HCT116 (cell line): ENCODE results near the gene ACTBL2. TPM values are rescaled to one million over a fixed set of nuclear protein-coding genes. Genes with fewer than 3 reads are reported as not detected.

Experiments
- ATAC-seq: fragments of 200-7000 bp; cut with Tn5 transposase; 2 replicates; pipeline ENCODE4 v1.9.1; 2020; ENCODE audit warnings: mild to moderate bottlenecking, moderate library complexity
- BruUV-seq: library from RNA; stranded (reverse); fragments of 400-500 nt; replicated peaks from 2 replicates; lab custom pipeline; 2021; lab: Mats Ljungman, UMichigan
- CTCF ChIA-PET: fragments of 300-600 bp; sonication (Branson Sonifier 250); formaldehyde crosslinking; loops from one replicate; lab custom pipeline; 2021; ENCODE audit warnings: antibody characterized with exemption; lab: Charles Lee
- POLR2A ChIA-PET: fragments of 300-600, 350-600 bp; sonication (Branson Sonifier 250); formaldehyde crosslinking; loops from one replicate; lab custom pipeline; 2021; ENCODE audit warnings: antibody characterized with exemption; lab: Charles Lee
- RAD21 ChIA-PET, 2 experiments: fragments of 300-600 bp; sonication (Branson Sonifier 250); formaldehyde crosslinking; loops; one replicate each; lab custom pipeline; 2023; ENCODE audit warnings: low total read pairs in 2 of 2; ENCODE audit not compliant: uncharacterized antibody in 2 of 2, unreplicated experiment in 2 of 2, low non-redundant PET in 1 of 2; lab: Charles Lee
- DNase-seq: peaks from one replicate; pipeline ENCODE4 v3.0.0-alpha.2; 2010; ENCODE audit warnings: low read depth, low spot score
- H2AFZ ChIP-seq: fragments of 200-600 bp; shearing (Covaris generic), sonication (generic); 2 replicates; pipeline ENCODE4 v1.6.1; 2017; ENCODE audit warnings: low read depth, mixed run types, mixed read lengths, antibody characterized with exemption, low read length; ENCODE audit not compliant: poor library complexity, severe bottlenecking
- H3K27ac ChIP-seq: 2 replicates; pipeline ENCODE4 v1.5.1; 2012; ENCODE audit warnings: low read depth, low read length
- H3K27me3 ChIP-seq: fragments of 200-600 bp; sonication (generic); 2 replicates; pipeline ENCODE4 v1.6.1; 2016; ENCODE audit warnings: mixed run types, low read length, mixed read lengths; ENCODE audit not compliant: insufficient read depth
- H3K36me3 ChIP-seq, 2 experiments: fragments of 200-500 bp in 1 of 2; fragments of 200-600 bp in 1 of 2; sonication (Bioruptor generic) in 1 of 2; sonication (generic) in 1 of 2; 2 replicates each; pipeline versions ENCODE4 v1.5.1 to v1.6.1; 2014 to 2016; ENCODE audit warnings: low read length in 2 of 2, inconsistent platforms in 1 of 2, mixed read lengths in 1 of 2, mixed run types in 1 of 2; ENCODE audit not compliant: insufficient read depth in 2 of 2, control insufficient read depth in 1 of 2
- H3K4me1 ChIP-seq, 2 experiments: fragments of 200-600 bp in 1 of 2; sonication (generic) in 1 of 2; 2 replicates each; pipeline versions ENCODE4 v1.5.1 to v1.6.1; 2012 to 2017; ENCODE audit warnings: low read length in 2 of 2, inconsistent platforms in 1 of 2, mild to moderate bottlenecking in 1 of 2, mixed read lengths in 1 of 2, mixed run types in 1 of 2, moderate library complexity in 1 of 2; ENCODE audit not compliant: insufficient read depth in 2 of 2, control insufficient read depth in 1 of 2
- H3K4me2 ChIP-seq: fragments of 200-600 bp; sonication (generic); 2 replicates; pipeline ENCODE4 v1.6.1; 2017; ENCODE audit warnings: mixed run types, low read length, mixed read lengths
- H3K4me3 ChIP-seq, 2 experiments: fragments of 200-600 bp in 1 of 2; sonication (generic) in 1 of 2; replicated peaks in 1 of 2; 2 replicates each; pipeline ENCODE4 v1.5.1; 2011 to 2016; ENCODE audit warnings: low read length in 2 of 2, control low read depth in 1 of 2, low read depth in 1 of 2, mild to moderate bottlenecking in 1 of 2, mixed read lengths in 1 of 2, mixed run types in 1 of 2
- H3K79me2 ChIP-seq: fragments of 200-600 bp; sonication (generic); 2 replicates; pipeline ENCODE4 v1.6.1; 2017; ENCODE audit warnings: mild to moderate bottlenecking, mixed run types, low read length, moderate library complexity, mixed read lengths; ENCODE audit not compliant: insufficient read depth
- H3K9ac ChIP-seq: fragments of 200-600 bp; sonication (generic); 2 replicates; pipeline ENCODE4 v1.6.1; 2016; ENCODE audit warnings: low read length, mixed read lengths
- H3K9me2 ChIP-seq: fragments of 200-600 bp; sonication (generic), shearing (Covaris generic); 2 replicates; pipeline ENCODE4 v1.6.1; 2017; ENCODE audit warnings: mixed run types, mild to moderate bottlenecking, moderate library complexity; ENCODE audit not compliant: insufficient read depth
- H3K9me3 ChIP-seq, 2 experiments: fragments of 200-500 bp in 1 of 2; fragments of 200-600 bp in 1 of 2; sonication (Bioruptor generic) in 1 of 2; sonication (generic) in 1 of 2; 2 replicates each; pipeline ENCODE4 v1.6.1; 2014 to 2017; ENCODE audit warnings: low read length in 2 of 2, mixed read lengths in 2 of 2, inconsistent platforms in 1 of 2, low read depth in 1 of 2, mild to moderate bottlenecking in 1 of 2, mixed run types in 1 of 2, moderate library complexity in 1 of 2; ENCODE audit not compliant: control insufficient read depth in 1 of 2, insufficient read depth in 1 of 2
- H4K20me1 ChIP-seq: fragments of 200-600 bp; sonication (generic), shearing (Covaris generic); 2 replicates; pipeline ENCODE4 v1.6.1; 2017; ENCODE audit warnings: mixed run types, mild to moderate bottlenecking, moderate library complexity; ENCODE audit not compliant: insufficient read depth
- CBX3 ChIP-seq: IDR thresholded peaks from 2 replicates; pipeline ENCODE4 v1.6.1; 2012; ENCODE audit warnings: low read depth
- FOSL1 ChIP-seq: IDR thresholded peaks from 2 replicates; pipeline ENCODE4 v1.6.1; 2012; ENCODE audit warnings: low read depth
- JUND ChIP-seq: IDR thresholded peaks from 2 replicates; pipeline ENCODE4 v1.6.1; 2012
- POLR2AphosphoS5 ChIP-seq: IDR thresholded peaks from 2 replicates; pipeline ENCODE4 v1.6.1; 2011; ENCODE audit warnings: mild to moderate bottlenecking, low read depth, low read length, moderate library complexity
- RAD21 ChIP-seq: IDR thresholded peaks from 2 replicates; pipeline ENCODE4 v1.6.1; 2012; ENCODE audit warnings: low read depth, mild to moderate bottlenecking
- YY1 ChIP-seq: IDR thresholded peaks from 2 replicates; pipeline ENCODE4 v1.6.1; 2011; ENCODE audit warnings: low read length, low read depth, moderate library complexity, mild to moderate bottlenecking; ENCODE audit not compliant: insufficient replicate concordance; ENCODE audit errors: extremely low read depth
- intact Hi-C: fragments of 100-400 bp; cut with micrococcal nuclease; formaldehyde crosslinking; loops from 2 replicates; pipeline ENCODE4 v1.10.0; 2022
- total RNA-seq: library from RNA; stranded (reverse); gene quantifications from one replicate; pipeline ENCODE4 v1.2.1, GENCODE V29; 2021; ENCODE audit not compliant: unreplicated experiment
- TF ChIP-seq, protein P1 (sequence below): IDR thresholded peaks from 2 replicates; pipeline ENCODE4 v1.6.1; 2012

ACTBL2 gene
- total RNA-seq, 1 experiment from 2014 or later: 0.07 TPM

DNA sequence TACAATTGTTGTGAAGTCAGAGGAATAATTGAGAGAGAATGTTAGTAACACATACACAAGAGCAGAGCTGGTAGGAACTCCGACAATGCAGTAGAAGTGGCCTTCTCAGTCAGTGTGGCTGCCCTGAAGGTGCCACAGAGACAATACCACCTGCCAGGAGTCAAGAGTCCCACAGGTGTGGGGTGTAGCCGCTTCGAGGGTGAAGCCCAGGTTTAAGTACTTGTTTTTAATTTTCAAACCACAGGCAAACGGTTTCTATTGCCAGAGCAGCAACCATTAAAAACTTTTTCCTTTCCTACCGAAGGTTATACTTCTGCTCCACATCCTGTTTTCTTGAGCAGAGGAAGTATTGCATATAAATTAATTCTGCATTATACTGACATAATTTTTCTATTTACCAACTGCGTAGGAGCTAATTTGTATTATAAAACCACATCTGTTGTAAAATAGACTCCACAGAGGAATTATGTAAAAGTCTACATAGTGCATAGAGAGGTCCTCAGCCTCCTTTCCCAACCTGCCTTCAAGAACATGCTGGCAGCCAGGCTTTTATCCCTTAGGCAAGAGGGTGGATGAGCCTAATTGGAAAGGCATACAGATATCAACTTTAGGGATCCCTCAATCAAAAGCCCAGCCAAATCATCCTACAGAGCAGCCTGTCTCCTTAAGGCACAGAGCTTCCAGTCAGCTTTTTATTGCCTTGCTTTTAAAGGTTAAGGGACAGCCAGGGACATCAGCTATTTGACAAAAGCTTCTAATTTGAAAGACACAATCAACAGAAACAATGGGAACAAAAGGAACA lies 12.9 kb upstream of the ACTBL2 start:
- ATAC-seq (peak; percentile 26), DNase-seq (no peak)
- H3K79me2 ChIP-seq: no peaks in the 10 kb centered on the region
- H3K4me1 ChIP-seq: peaks cover 43 to 60% of the 10 kb centered on the region in 2 experiments
- no peak overlapping the region for H3K4me3 ChIP-seq
- ChIA-PET CTCF (interaction anchor here (1.3 to 2.7 kb wide), 3 partner anchors 197 to 284 kb away, joined by 6 to 12 read pairs (median 6); no protein-coding TSS in a partner anchor), POLR2A (interaction anchor here (0.7 to 1.5 kb wide), 4 partner anchors 33 to 964 kb away, joined by 3 read pairs; no protein-coding TSS in a partner anchor), RAD21 (interaction anchor here (0.7 to 1.5 kb wide), 4 partner anchors 60 to 966 kb away, joined by 3 to 4 read pairs (median 4); no protein-coding TSS in a partner anchor)
- H3K9ac ChIP-seq: peak overlapping the region; percentile 61
- H3K9me2 ChIP-seq: no peaks in the 10 kb centered on the region
- no peaks in the 10 kb centered on the region for H4K20me1 ChIP-seq
- no peaks in the 10 kb centered on the region for H3K27me3 ChIP-seq
- BruUV-seq: TSS peak; percentile 84
- H3K36me3 ChIP-seq: no peaks in the 10 kb centered on the region
- H3K9me3 ChIP-seq: no peaks in the 10 kb centered on the region
- peak overlapping the region; percentile 49 for H2AFZ ChIP-seq
- no peak for TF ChIP-seq RAD21
- no peak for TF ChIP-seq FOSL1
- TF ChIP-seq YY1: no peak
- TF ChIP-seq JUND: no peak
- TF ChIP-seq POLR2AphosphoS5: no peak
- TF ChIP-seq, protein P1, sequence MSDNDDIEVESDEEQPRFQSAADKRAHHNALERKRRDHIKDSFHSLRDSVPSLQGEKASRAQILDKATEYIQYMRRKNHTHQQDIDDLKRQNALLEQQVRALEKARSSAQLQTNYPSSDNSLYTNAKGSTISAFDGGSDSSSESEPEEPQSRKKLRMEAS: no peak
- TF ChIP-seq CBX3: no peak
- H3K4me2 ChIP-seq: peak overlapping the region; percentile 87
- intact Hi-C loops: no loop called here
- H3K27ac ChIP-seq: peak overlapping the region; percentile 75
